Measurements from ENCODE around the gene BCAS4.

Gene BCAS4

GRCh38 chr20:50873585-50873984 is 78.7 kb downstream of the BCAS4 start:
- Histone ChIP-seq H3K9ac (ENCODE audit: low read length) (no peak overlapping the region), H3K4me2 (ENCODE audit: low read length) (no peak overlapping the region), H3K4me3 (ENCODE audit: low read length) (no peak overlapping the region), H2AFZ (ENCODE audit: low read depth, low read length) (no peak overlapping the region), H3K27me3 (ENCODE audit: low read depth, low read length) (no peaks in the 10 kb centered on the region), H3K27ac (ENCODE audit: low read length) (no peak overlapping the region), H3K9me3 (ENCODE audit: insufficient read depth, low read length) (no peaks in the 10 kb centered on the region), H3K4me1 (ENCODE audit: low read length) (no peaks in the 10 kb centered on the region), H4K20me1 (ENCODE audit: insufficient read depth, low read length) (no peaks in the 10 kb centered on the region), H3K79me2 (ENCODE audit: low read length) (no peaks in the 10 kb centered on the region), H3K36me3 (replicated peaks; ENCODE audit: low read depth, low read length) (no peaks in the 10 kb centered on the region)
- no peak for TF ChIP-seq EZH2phosphoT487 (IDR thresholded peaks at IDR 0.05; ENCODE audit: low read depth)
- TF ChIP-seq, protein P1, sequence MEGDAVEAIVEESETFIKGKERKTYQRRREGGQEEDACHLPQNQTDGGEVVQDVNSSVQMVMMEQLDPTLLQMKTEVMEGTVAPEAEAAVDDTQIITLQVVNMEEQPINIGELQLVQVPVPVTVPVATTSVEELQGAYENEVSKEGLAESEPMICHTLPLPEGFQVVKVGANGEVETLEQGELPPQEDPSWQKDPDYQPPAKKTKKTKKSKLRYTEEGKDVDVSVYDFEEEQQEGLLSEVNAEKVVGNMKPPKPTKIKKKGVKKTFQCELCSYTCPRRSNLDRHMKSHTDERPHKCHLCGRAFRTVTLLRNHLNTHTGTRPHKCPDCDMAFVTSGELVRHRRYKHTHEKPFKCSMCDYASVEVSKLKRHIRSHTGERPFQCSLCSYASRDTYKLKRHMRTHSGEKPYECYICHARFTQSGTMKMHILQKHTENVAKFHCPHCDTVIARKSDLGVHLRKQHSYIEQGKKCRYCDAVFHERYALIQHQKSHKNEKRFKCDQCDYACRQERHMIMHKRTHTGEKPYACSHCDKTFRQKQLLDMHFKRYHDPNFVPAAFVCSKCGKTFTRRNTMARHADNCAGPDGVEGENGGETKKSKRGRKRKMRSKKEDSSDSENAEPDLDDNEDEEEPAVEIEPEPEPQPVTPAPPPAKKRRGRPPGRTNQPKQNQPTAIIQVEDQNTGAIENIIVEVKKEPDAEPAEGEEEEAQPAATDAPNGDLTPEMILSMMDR (IDR thresholded peaks at IDR 0.05; ENCODE audit: low read depth, low read length): no peak

DNA sequence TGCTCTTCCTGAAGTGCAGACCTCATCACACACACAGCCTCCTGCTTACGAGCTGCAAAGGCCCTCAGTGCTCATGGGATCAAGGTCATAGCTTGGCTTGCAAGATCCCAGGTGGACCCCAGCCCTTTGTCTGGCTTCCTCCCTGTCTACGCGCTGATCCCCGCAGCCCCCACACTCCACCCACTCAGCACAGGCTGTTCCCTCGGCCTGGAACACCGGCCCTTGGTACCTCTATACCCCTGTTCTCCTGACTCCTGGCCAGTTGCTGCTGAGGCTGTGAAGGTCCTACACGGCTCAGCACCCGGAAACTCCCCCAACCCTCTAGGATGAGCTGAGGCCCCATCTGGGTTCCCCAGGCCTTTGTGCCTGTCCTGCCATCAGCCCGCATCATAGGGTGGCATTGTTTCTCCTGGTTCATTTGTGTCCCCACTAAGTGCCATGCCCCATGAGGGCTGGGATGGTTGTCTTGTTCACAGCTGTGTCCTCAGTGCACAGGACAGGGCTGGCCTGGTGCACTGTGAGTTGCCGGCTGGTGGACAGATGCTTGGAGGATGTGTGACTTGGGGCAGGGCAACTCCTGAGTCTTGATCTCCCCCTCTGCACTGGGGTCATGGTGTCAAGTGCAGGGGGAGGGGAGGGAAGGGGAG is 79.4 kb downstream of the BCAS4 start:
- Histone ChIP-seq H3K4me2 (ENCODE audit: low read length) (no peak overlapping the region), H3K9ac (ENCODE audit: low read length) (no peak overlapping the region), H4K20me1 (ENCODE audit: insufficient read depth, low read length) (no peaks in the 10 kb centered on the region), H3K27ac (ENCODE audit: low read length) (no peak overlapping the region), H3K9me3 (ENCODE audit: insufficient read depth, low read length) (no peaks in the 10 kb centered on the region), H3K4me3 (ENCODE audit: low read length) (no peak overlapping the region), H3K27me3 (ENCODE audit: low read depth, low read length) (no peaks in the 10 kb centered on the region), H2AFZ (ENCODE audit: low read depth, low read length) (no peak overlapping the region), H3K4me1 (ENCODE audit: low read length) (no peaks in the 10 kb centered on the region), H3K79me2 (ENCODE audit: low read length) (no peaks in the 10 kb centered on the region), H3K36me3 (replicated peaks; ENCODE audit: low read depth, low read length) (no peaks in the 10 kb centered on the region)
- TF ChIP-seq EZH2phosphoT487 (IDR thresholded peaks at IDR 0.05; ENCODE audit: low read depth): no peak
- TF ChIP-seq, protein P1 (IDR thresholded peaks at IDR 0.05; ENCODE audit: low read depth, low read length): no peak

- H2AFZ ChIP-seq (ENCODE audit: low read depth, low read length): no peak overlapping the region
- no peak overlapping the region for H3K27ac ChIP-seq (ENCODE audit: low read length)
- H3K9me3 ChIP-seq (ENCODE audit: insufficient read depth, low read length): no peaks in the 10 kb centered on the region
- no peak overlapping the region for H3K9ac ChIP-seq (ENCODE audit: low read length)
- no peaks in the 10 kb centered on the region for H4K20me1 ChIP-seq (ENCODE audit: insufficient read depth, low read length)
- no peaks in the 10 kb centered on the region for H3K27me3 ChIP-seq (ENCODE audit: low read depth, low read length)
- no peaks in the 10 kb centered on the region for H3K4me1 ChIP-seq (ENCODE audit: low read length)
- no peak overlapping the region for H3K4me2 ChIP-seq (ENCODE audit: low read length)
- H3K36me3 ChIP-seq (replicated peaks; ENCODE audit: low read depth, low read length): no peaks in the 10 kb centered on the region
- no peak overlapping the region for H3K4me3 ChIP-seq (ENCODE audit: low read length)
- TF ChIP-seq, protein P1 (IDR thresholded peaks at IDR 0.05; ENCODE audit: low read depth, low read length): no peak
- TF ChIP-seq EZH2phosphoT487 (IDR thresholded peaks at IDR 0.05; ENCODE audit: low read depth): no peak
- H3K79me2 ChIP-seq (ENCODE audit: low read length): no peaks in the 10 kb centered on the region
These were observed 80.2 kb downstream of the BCAS4 start for GRCh38 chr20:50874758-50875665.

- Histone ChIP-seq H3K4me1 (ENCODE audit: low read length) (no peaks in the 10 kb centered on the region), H3K9ac (ENCODE audit: low read length) (no peak overlapping the region), H3K9me3 (ENCODE audit: insufficient read depth, low read length) (no peaks in the 10 kb centered on the region), H3K36me3 (replicated peaks; ENCODE audit: low read depth, low read length) (no peaks in the 10 kb centered on the region), H3K4me2 (ENCODE audit: low read length) (no peak overlapping the region), H2AFZ (ENCODE audit: low read depth, low read length) (no peak overlapping the region), H3K79me2 (ENCODE audit: low read length) (no peaks in the 10 kb centered on the region), H3K4me3 (ENCODE audit: low read length) (no peak overlapping the region), H3K27me3 (ENCODE audit: low read depth, low read length) (no peaks in the 10 kb centered on the region), H4K20me1 (ENCODE audit: insufficient read depth, low read length) (no peaks in the 10 kb centered on the region), H3K27ac (ENCODE audit: low read length) (no peak overlapping the region)
- TF ChIP-seq, protein P1 (IDR thresholded peaks at IDR 0.05; ENCODE audit: low read depth, low read length): no peak
- no peak for TF ChIP-seq EZH2phosphoT487 (IDR thresholded peaks at IDR 0.05; ENCODE audit: low read depth)
These were observed 81.3 kb downstream of the BCAS4 start for GRCh38 chr20:50876063-50876685.

Data from OCI-LY3 (cell line).